Measurements from ENCODE around the gene NAP1L5. TPM values are rescaled to one million over a fixed set of nuclear protein-coding genes. Genes with fewer than 3 reads are reported as not detected.

The NAP1L5 gene
- total RNA-seq, 1 experiment from 2014 or later: not detected

DNA sequence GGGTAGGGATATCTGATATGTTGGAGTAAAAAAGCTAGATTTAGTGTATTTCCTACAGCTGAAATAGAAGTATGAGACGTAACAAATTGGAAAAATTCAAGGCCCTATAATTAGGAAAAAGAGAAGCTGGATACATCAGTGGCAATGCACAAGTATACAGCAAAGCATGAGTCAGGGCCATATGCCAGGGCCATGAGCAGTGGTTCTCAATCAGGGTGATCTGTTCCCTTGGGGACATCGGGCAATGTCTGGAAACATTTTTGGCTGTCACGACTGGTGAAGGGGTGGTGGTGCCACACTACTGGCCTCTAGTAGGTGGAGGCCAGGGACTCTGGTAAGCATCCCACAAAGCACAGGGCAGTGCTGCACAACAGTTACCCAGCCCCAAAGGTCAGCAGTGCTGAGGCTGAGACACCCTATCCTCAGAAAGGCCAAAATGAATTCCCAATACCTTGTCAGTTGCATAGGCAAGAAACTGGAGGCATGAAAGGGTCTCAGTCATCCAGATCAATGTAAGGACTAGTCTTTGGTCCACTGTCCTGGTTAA lies 36.8 kb upstream of the NAP1L5 start:
- Histone ChIP-seq H3K9me2 (replicated peaks; ENCODE audit: low read length) (no peaks in the 10 kb centered on the region), H2AFZ (ENCODE audit: low read length) (no peak overlapping the region), H3K36me3 (ENCODE audit: low read depth, low read length) (peaks cover 6% of the 10 kb centered on the region; the same call in 1 of the 2 replicates), H3K4me2 (ENCODE audit: low read length) (no peak overlapping the region), H3K4me1 (ENCODE audit: insufficient read depth, low read length) (0 out of 2 replicates have a peak, but pooled peaks cover 4% of the 10 kb centered on the region), H3K9me3 (ENCODE audit: low read length) (no peaks in the 10 kb centered on the region), H4K20me1 (ENCODE audit: low read length) (no peaks in the 10 kb centered on the region), H3F3A (ENCODE audit: low read length, unreplicated experiment) (no peaks in the 10 kb centered on the region), H3K9ac (ENCODE audit: low read length) (no peak overlapping the region), H3K27me3 (ENCODE audit: low read length) (no peaks in the 10 kb centered on the region), H3K79me2 (ENCODE audit: low read length) (no peaks in the 10 kb centered on the region), H3K4me3 (ENCODE audit: low read length) (no peak overlapping the region), H3K27ac (ENCODE audit: low read length) (no peak overlapping the region)
- ChIA-PET POLR2A (ENCODE audit: unreplicated experiment) (no interaction called here), CTCF (no interaction called here)
- no peak for ATAC-seq
- intact Hi-C loops (cut with micrococcal nuclease): no loop called here
- BruUV-seq (replicated peaks): no TSS peak
- no peak for DNase-seq
- TF ChIP-seq, protein P1, sequence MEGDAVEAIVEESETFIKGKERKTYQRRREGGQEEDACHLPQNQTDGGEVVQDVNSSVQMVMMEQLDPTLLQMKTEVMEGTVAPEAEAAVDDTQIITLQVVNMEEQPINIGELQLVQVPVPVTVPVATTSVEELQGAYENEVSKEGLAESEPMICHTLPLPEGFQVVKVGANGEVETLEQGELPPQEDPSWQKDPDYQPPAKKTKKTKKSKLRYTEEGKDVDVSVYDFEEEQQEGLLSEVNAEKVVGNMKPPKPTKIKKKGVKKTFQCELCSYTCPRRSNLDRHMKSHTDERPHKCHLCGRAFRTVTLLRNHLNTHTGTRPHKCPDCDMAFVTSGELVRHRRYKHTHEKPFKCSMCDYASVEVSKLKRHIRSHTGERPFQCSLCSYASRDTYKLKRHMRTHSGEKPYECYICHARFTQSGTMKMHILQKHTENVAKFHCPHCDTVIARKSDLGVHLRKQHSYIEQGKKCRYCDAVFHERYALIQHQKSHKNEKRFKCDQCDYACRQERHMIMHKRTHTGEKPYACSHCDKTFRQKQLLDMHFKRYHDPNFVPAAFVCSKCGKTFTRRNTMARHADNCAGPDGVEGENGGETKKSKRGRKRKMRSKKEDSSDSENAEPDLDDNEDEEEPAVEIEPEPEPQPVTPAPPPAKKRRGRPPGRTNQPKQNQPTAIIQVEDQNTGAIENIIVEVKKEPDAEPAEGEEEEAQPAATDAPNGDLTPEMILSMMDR (conservative IDR thresholded peaks at IDR 0.05; ENCODE audit: low read depth, low read length): no peak
- no peak for TF ChIP-seq EZH2 (IDR thresholded peaks at IDR 0.05; ENCODE audit: low read length, unreplicated experiment)

DNA sequence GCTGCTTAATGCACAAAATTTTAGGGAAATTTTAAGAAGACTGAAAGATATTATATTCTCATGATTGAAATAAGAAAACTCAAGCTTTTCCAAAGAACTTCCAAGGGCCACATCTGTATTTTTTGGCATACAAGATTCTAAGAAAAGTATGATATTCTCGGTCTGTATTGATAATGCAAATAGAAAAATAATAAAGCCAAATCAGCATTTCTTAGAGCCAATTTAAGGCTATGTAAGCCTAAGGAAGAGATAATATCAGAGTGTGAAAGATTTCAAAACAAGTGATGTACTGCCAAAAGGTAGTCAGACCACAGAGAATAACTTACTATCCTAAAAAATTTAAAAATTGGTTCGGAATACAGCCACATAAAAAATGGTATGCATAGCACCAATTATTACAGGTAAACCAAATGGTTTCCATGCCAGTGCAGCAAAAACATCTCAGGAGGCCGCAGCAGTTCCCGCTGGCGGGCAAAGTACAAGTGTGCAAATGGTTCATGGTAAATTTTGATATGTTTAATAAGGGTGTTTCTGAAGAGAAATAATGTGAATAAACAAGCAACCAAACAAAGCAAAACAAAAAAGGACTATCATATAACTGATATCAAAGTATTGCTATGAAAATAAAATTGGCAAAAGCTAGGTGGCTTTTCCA lies 35.2 kb upstream of the NAP1L5 start:
- ChIA-PET POLR2A (ENCODE audit: unreplicated experiment) (no interaction called here), CTCF (no interaction called here)
- 0 out of 2 replicates have a peak, but pooled peaks cover 2% of the 10 kb centered on the region for H3K36me3 ChIP-seq (ENCODE audit: low read depth, low read length)
- no peaks in the 10 kb centered on the region for H3K9me3 ChIP-seq (ENCODE audit: low read length)
- H3K79me2 ChIP-seq (ENCODE audit: low read length): no peaks in the 10 kb centered on the region
- no peak overlapping the region for H3K4me3 ChIP-seq (ENCODE audit: low read length)
- TF ChIP-seq, protein P1 (conservative IDR thresholded peaks at IDR 0.05; ENCODE audit: low read depth, low read length): no peak
- H2AFZ ChIP-seq (ENCODE audit: low read length): no peak overlapping the region
- no peak overlapping the region for H3K4me2 ChIP-seq (ENCODE audit: low read length)
- no peak for DNase-seq
- H3F3A ChIP-seq (ENCODE audit: low read length, unreplicated experiment): no peaks in the 10 kb centered on the region
- no peak overlapping the region for H3K27ac ChIP-seq (ENCODE audit: low read length)
- H3K9ac ChIP-seq (ENCODE audit: low read length): no peak overlapping the region
- H3K27me3 ChIP-seq (ENCODE audit: low read length): no peaks in the 10 kb centered on the region
- H3K9me2 ChIP-seq (replicated peaks; ENCODE audit: low read length): no peaks in the 10 kb centered on the region
- intact Hi-C loops (cut with micrococcal nuclease): no loop called here
- ATAC-seq: no peak
- no TSS peak for BruUV-seq (replicated peaks)
- H4K20me1 ChIP-seq (ENCODE audit: low read length): no peaks in the 10 kb centered on the region
- H3K4me1 ChIP-seq (ENCODE audit: insufficient read depth, low read length): 0 out of 2 replicates have a peak, but pooled peaks cover 4% of the 10 kb centered on the region

DNA sequence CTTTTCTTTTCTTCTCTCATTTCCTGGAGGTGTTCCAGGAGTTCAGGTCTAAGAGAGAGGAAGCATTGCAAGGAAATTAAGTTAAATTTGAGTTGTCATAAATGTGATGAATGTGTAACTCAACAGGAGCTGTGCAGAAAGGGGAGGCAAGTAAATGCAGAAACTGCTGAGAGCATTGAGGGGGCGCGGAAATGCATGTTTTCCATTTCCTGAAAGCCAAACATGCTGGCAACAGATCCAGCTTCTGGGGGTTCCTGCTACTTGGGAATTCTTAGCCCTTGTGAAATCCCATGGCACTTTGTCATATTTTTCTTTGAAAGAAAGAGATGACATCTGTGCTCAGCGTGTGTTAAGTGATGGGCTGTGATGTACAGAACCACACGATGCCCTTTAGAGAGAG lies 33.8 kb upstream of the NAP1L5 start:
- Histone ChIP-seq H3K4me1 (ENCODE audit: insufficient read depth, low read length) (0 out of 2 replicates have a peak, but pooled peaks cover 4% of the 10 kb centered on the region), H3K27ac (ENCODE audit: low read length) (no peak overlapping the region), H3K9ac (ENCODE audit: low read length) (no peak overlapping the region), H3K79me2 (ENCODE audit: low read length) (no peaks in the 10 kb centered on the region), H3K4me3 (ENCODE audit: low read length) (no peak overlapping the region), H3K4me2 (ENCODE audit: low read length) (no peak overlapping the region), H3K27me3 (ENCODE audit: low read length) (no peaks in the 10 kb centered on the region), H3F3A (ENCODE audit: low read length, unreplicated experiment) (no peaks in the 10 kb centered on the region), H3K9me2 (replicated peaks; ENCODE audit: low read length) (no peaks in the 10 kb centered on the region), H3K9me3 (ENCODE audit: low read length) (no peaks in the 10 kb centered on the region), H4K20me1 (ENCODE audit: low read length) (no peaks in the 10 kb centered on the region), H3K36me3 (ENCODE audit: low read depth, low read length) (0 out of 2 replicates have a peak, but pooled peaks cover 2% of the 10 kb centered on the region), H2AFZ (ENCODE audit: low read length) (no peak overlapping the region)
- BruUV-seq (replicated peaks): no TSS peak
- intact Hi-C loops (cut with micrococcal nuclease): no loop called here
- no peak for DNase-seq
- TF ChIP-seq EZH2phosphoT487 (IDR thresholded peaks at IDR 0.05; ENCODE audit: borderline replicate concordance, low read length): no peak
- ChIA-PET CTCF (no interaction called here), POLR2A (ENCODE audit: unreplicated experiment) (no interaction called here)
- no peak for ATAC-seq
